Retinal pigment epithelial cell (primary cell): ENCODE data around the gene PLAAT1.

Experiments used
- DNase-seq: peaks from one replicate; pipeline ENCODE4 v3.0.0-alpha.2; 2010; ENCODE audit warnings: low read depth
- H3K4me3 ChIP-seq: 2 replicates; pipeline ENCODE4 v1.5.1; 2011; ENCODE audit warnings: mild to moderate bottlenecking, low read length, control low read depth, moderate library complexity
- CTCF ChIP-seq: conservative IDR thresholded peaks from 2 replicates; pipeline ENCODE4 v1.5.1; 2011; ENCODE audit warnings: low read depth, low read length, control low read depth, inconsistent platforms

The PLAAT1 gene

GRCh38 chr3:193240850-193241706, at the start of gene PLAAT1:
TSS of gene PLAAT1 (plus strand) at chr3:193241222. CDS start at chr3:193255651, 14,429 bp downstream.
- no peak for TF ChIP-seq CTCF
- DNase-seq, result peak; percentile 27
- H3K4me3 ChIP-seq, result peak within 1 kb of the TSS; percentile 74

GRCh38 chr3:193194371-193194770, 46.7 kb upstream of the PLAAT1 start:
- no peak for DNase-seq
- no peak overlapping the region for H3K4me3 ChIP-seq
- TF ChIP-seq CTCF, result no peak

- H3K4me3 ChIP-seq, result no peak overlapping the region
- TF ChIP-seq CTCF, result no peak
- no peak for DNase-seq
Measured at GRCh38 chr3:193196746-193197145, 44.3 kb upstream of the PLAAT1 start.

DNA sequence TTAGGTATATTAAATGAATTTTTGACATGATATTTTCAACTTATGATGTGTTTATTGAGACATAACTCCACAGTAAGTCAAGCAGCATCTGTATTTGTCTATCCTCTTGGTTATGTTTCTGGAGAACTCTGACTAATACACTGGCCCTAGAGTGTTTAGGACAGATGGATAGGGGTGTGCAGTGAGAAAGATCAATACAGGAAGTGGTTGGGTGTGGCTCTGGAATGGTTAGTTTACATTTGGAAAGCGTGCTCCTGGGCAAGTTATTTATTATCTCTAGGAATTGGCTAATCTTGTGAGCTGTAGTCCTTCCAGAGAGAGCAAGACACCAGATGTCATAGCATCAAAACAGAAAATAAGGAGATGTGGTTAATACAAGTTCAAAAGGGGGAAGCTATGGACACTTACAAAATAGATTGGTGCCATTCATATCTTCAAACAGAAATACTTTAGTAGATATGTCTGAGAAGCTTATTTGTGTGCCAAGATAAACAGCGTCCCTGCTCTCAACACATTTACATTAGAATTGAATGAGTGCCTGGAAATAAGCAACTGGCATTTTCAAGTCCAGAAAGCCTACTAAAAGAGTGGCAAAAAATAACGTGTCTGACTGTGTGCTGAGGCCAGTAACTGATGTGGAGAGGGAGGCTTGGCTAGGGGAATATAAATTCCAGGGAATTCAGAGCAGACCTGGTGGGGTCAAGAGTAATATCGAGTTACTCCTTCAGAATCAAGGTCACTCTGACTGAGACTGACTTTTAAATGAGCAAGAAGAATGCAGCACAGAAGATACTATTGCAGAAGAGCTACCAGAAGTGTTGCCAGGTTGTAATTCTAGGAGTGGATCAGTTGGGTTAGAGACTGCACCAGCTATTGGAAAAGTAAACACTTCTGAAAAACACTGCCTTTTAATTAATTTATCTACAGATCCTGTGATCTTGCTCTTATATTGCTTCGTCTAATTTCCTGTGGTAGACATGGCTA, 33.4 kb upstream of the PLAAT1 start:
- no peak overlapping the region for H3K4me3 ChIP-seq
- no peak for DNase-seq
- TF ChIP-seq CTCF, result no peak

DNA sequence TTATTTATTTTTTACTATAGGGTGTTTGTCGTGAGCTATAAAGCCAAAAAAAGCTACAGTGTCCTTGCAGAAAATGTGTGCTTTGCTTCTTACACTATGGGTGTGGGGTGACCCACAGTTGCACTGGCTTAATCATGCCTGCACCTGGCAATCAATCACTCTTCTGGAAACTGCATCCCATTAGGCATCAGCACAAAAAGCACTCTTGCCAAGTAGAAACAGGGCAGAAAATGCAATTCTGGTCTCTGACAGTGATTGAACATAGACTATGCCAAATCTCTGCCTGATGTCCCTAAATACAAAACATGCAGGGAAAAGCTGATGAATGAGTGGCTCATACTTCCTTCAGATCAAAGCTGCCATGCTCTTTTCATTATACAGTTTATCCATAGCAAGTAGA, 30.4 kb upstream of the PLAAT1 start:
- H3K4me3 ChIP-seq, result no peak overlapping the region
- no peak for DNase-seq

DNA sequence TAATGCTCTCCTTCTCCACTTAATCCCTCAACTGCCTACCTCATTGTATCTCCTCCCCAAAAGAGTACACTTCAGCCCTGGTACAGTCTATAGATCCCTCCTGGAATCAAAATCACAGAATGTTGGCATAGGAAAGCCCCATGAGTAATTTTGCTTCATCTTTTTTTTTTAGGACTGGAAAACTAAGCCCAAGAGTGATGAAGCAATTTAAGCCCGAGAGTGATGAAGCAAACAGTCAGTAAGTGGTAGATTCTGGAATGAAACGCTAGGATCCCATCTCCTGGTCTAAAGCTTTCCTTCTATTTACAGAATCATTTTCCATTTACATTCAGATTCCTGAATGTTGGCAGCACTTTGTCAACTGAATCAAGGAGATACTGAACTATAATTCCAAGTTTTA, 29.8 kb upstream of the PLAAT1 start:
- no peak for DNase-seq
- H3K4me3 ChIP-seq, result no peak overlapping the region
- TF ChIP-seq CTCF, result no peak

More for the DNA sequence above, 30.4 kb upstream of the PLAAT1 start:
- TF ChIP-seq CTCF, result no peak
